Suprapubic skin (tissue), 3 donors: ENCODE data around the gene CCDC69.

Source experiments
- POLR2AphosphoS5 ChIP-seq, 3 donors: sonication (generic); formaldehyde crosslinking; IDR thresholded peaks; one replicate each; pipeline ENCODE4 v1.6.1; 2017; ENCODE audit warnings: antibody characterized with exemption in 3 of 3
- TF ChIP-seq, protein P1 (sequence below), 2 donors: fragments of 200-600 bp in 1 of 2; fragments of 450-650 bp in 1 of 2; sonication (generic) in 1 of 2; IDR thresholded peaks; one replicate each; pipeline ENCODE4 v1.5.1; 2016 to 2019; ENCODE audit warnings: antibody characterized with exemption in 2 of 2, mild to moderate bottlenecking in 1 of 2, moderate library complexity in 1 of 2

DNA sequence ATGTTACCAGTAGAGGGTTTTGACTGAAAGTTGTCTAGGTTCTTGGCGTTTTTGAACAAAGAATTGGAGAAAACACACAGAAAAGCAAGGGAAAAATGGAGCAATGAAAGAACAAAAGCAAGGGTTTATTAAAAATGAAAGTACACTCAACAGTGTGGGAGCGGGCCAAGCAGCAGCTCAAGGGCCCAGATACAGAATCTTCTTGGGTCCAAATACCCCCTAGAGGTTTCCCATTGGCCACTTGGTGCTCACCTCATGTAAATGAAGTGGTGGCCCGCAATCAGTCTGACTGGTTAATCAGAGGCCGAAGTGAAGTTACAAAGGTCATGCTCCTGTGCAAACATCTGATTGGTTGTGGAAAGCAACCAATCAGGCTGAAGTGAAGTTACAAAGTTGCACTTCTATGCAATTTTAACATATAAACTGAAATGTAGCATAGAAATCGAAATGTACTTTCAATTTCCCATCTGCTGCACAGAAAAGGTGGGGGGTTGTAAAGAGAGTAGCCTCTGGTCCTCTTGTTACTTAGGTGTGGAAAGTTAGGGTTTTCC lies 27.2 kb upstream of the CCDC69 start:
- TF ChIP-seq, protein P1, sequence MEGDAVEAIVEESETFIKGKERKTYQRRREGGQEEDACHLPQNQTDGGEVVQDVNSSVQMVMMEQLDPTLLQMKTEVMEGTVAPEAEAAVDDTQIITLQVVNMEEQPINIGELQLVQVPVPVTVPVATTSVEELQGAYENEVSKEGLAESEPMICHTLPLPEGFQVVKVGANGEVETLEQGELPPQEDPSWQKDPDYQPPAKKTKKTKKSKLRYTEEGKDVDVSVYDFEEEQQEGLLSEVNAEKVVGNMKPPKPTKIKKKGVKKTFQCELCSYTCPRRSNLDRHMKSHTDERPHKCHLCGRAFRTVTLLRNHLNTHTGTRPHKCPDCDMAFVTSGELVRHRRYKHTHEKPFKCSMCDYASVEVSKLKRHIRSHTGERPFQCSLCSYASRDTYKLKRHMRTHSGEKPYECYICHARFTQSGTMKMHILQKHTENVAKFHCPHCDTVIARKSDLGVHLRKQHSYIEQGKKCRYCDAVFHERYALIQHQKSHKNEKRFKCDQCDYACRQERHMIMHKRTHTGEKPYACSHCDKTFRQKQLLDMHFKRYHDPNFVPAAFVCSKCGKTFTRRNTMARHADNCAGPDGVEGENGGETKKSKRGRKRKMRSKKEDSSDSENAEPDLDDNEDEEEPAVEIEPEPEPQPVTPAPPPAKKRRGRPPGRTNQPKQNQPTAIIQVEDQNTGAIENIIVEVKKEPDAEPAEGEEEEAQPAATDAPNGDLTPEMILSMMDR (IDR thresholded peaks at IDR 0.05), result no peak
- no peak for TF ChIP-seq POLR2AphosphoS5 (IDR thresholded peaks at IDR 0.05)
